ENCODE measurements around the gene MROH7. TPM values are rescaled to one million over a fixed set of nuclear protein-coding genes. Genes with fewer than 3 reads are reported as not detected.
A peak's percentile ranks its signal among the peaks of the same experiment; 100 is the strongest.

MROH7 gene
- polyA plus RNA-seq, 1 donor: 6.0 TPM

GRCh38 chr1:54651608-54652007 is 10.0 kb downstream of the MROH7 start:
- no peak for DNase-seq (ENCODE audit: low read depth)

- no peak for DNase-seq (ENCODE audit: low read depth)
Measured at GRCh38 chr1:54652168-54652567, 10.6 kb downstream of the MROH7 start.

GRCh38 chr1:54653036-54653435 is 11.4 kb downstream of the MROH7 start:
- DNase-seq (ENCODE audit: low read depth): no peak

- no peak for DNase-seq (ENCODE audit: low read depth)
Measured at GRCh38 chr1:54658164-54658913, 16.8 kb downstream of the MROH7 start.

- DNase-seq (ENCODE audit: low read depth): no peak
Measured at GRCh38 chr1:54663725-54664124, 22.1 kb downstream of the MROH7 start.

- DNase-seq (ENCODE audit: low read depth): no peak
Measured at GRCh38 chr1:54664364-54664763, 22.8 kb downstream of the MROH7 start.

GRCh38 chr1:54665852-54666251 is 24.3 kb downstream of the MROH7 start:
- no peak for DNase-seq (ENCODE audit: low read depth)

- no peak for DNase-seq (ENCODE audit: low read depth)
Measured at GRCh38 chr1:54666333-54666732, 24.7 kb downstream of the MROH7 start.

- no peak for DNase-seq (ENCODE audit: low read depth)
Measured at GRCh38 chr1:54667797-54668196, 26.2 kb downstream of the MROH7 start.

- no peak for DNase-seq (ENCODE audit: low read depth)
Measured at GRCh38 chr1:54668567-54668966, 27.0 kb downstream of the MROH7 start.

GRCh38 chr1:54671985-54672608 is 30.5 kb downstream of the MROH7 start:
- no peak for DNase-seq (ENCODE audit: low read depth)

- no peak for DNase-seq (ENCODE audit: low read depth)
Measured at GRCh38 chr1:54678776-54679643, 37.4 kb downstream of the MROH7 start.

GRCh38 chr1:54679706-54680105 is 38.1 kb downstream of the MROH7 start:
- no peak for DNase-seq (ENCODE audit: low read depth)

GRCh38 chr1:54680387-54680786 is 38.8 kb downstream of the MROH7 start:
- no peak for DNase-seq (ENCODE audit: low read depth)

GRCh38 chr1:54681358-54681757 is 39.8 kb downstream of the MROH7 start:
- peak; percentile 4 for DNase-seq (ENCODE audit: low read depth)

GRCh38 chr1:54683453-54683852 is 41.9 kb downstream of the MROH7 start:
- no peak for DNase-seq (ENCODE audit: low read depth)

GRCh38 chr1:54685335-54685905 is 43.8 kb downstream of the MROH7 start:
- DNase-seq (ENCODE audit: low read depth): no peak

GRCh38 chr1:54686155-54686554 is 44.6 kb downstream of the MROH7 start:
- no peak for DNase-seq (ENCODE audit: low read depth)

GRCh38 chr1:54694771-54695170 is 53.2 kb downstream of the MROH7 start:
- no peak for DNase-seq (ENCODE audit: low read depth)

- no peak for DNase-seq (ENCODE audit: low read depth)
Measured at GRCh38 chr1:54695221-54695620, 53.6 kb downstream of the MROH7 start.

- no peak for DNase-seq (ENCODE audit: low read depth)
Measured at GRCh38 chr1:54695764-54696163, 54.2 kb downstream of the MROH7 start.

- no peak for DNase-seq (ENCODE audit: low read depth)
Measured at GRCh38 chr1:54696262-54696661, 54.7 kb downstream of the MROH7 start.

All from forelimb muscle (tissue), 1 donor.